Cardiac septum (tissue), 1 donor: ENCODE results near the gene VWA3B. TPM values are rescaled to one million over a fixed set of nuclear protein-coding genes. Genes with fewer than 3 reads are reported as not detected.
"Not testable (repeated sequence)": the region's sequence is repeated elsewhere in the genome, so short reads cannot be mapped to it uniquely, and the experiment has no call there.

ENCODE experiments used
- DNase-seq: peaks from one replicate; pipeline ENCODE4 v3.0.0-alpha.2; 2020; ENCODE audit warnings: low spot score
- intact Hi-C: fragments of 100-400 bp; cut with DNase I; formaldehyde crosslinking; loops from one replicate; pipeline ENCODE4 v1.14.0; 2022
- total RNA-seq: library from RNA; stranded (reverse); fragmentation: NEBNext Ultra II Directional; extraction: Animal tissue kit (Norgen Biotek cat#: 25700); gene quantifications from one replicate; pipeline ENCODE4 v1.2.1, GENCODE V29; 2021
- donor health status: DM: no; HTN: no; CAD: no.

Gene VWA3B
- total RNA-seq, 1 donor from 2014 or later, result 0.51 TPM

DNA sequence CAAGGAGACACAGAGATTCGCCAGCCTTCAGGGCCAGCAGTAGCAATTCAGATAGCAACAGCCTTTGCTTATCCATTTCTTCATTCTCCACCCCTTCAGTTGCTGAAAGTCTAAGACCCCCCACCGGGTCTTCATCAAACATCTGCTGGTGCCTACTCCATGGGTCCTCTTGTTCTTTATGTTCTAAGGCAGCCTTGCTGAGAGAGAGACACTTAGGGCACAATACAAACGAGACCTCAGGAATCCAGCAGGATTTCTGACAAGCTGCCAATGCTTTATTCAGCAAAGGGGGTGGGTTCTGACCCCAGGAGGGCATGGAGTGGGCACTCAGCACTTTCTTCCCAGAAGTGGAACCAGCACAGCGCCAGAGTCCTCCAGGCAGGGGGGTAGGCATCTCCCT is 223.0 kb downstream of the VWA3B start:
- DNase-seq, result no peak
- intact Hi-C loops, result no loop called here

- no peak for DNase-seq
- intact Hi-C loops, result no loop called here
Observed at GRCh38 chr2:98311090-98311489, 224.1 kb downstream of the VWA3B start.

DNA sequence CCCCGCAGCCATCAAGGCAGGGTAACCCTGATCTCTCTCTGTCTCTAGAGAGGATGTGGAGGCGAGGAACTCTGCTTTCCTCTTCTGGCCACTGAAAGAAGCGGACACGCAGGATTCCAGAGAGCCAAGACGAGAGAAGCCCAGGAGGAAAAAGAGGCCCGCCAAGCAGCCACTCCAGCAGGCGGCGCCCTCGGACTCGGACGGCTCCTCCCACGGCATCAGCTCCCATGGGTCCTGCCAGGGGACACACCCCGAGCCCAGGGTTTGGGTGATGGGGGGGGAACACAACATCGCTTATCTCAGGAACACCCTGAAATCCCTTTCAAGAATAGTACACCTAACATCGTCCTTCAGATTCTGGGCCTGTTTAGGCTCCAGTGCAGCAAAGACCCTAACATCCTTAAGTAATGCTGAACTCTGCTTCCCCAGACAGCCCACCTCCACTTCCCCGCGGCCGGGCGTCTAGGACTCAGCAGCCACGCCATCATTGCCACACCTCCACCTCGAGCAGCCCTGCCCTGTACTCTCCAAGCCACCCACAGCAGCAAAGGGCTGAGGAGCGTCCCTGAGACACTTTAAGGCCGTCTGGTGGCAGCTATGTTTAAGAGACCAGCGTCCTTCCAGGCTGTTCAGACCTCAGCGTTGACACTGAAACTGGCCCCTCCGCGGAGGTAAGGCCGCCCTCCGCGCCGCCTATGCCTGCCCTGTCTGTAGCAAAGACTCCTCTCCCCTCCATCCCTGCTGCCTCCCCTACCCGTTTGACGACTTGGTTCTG is 225.0 kb downstream of the VWA3B start:
- intact Hi-C loops, result no loop called here
- no peak for DNase-seq

- intact Hi-C loops, result no loop called here
- no peak for DNase-seq
Observed at GRCh38 chr2:98313492-98314250, 226.7 kb downstream of the VWA3B start.

GRCh38 chr2:98314251-98314650 is 227.3 kb downstream of the VWA3B start:
- DNase-seq, result no peak
- intact Hi-C loops, result no loop called here

- DNase-seq, result no peak
- intact Hi-C loops, result no loop called here
Observed at GRCh38 chr2:98315957-98316356, 229.0 kb downstream of the VWA3B start.

GRCh38 chr2:98317214-98317613 is 230.2 kb downstream of the VWA3B start:
- DNase-seq, result no peak
- intact Hi-C loops, result no loop called here

GRCh38 chr2:98320171-98320570 is 233.2 kb downstream of the VWA3B start:
- intact Hi-C loops, DNase-seq: not testable (repeated sequence)

DNA sequence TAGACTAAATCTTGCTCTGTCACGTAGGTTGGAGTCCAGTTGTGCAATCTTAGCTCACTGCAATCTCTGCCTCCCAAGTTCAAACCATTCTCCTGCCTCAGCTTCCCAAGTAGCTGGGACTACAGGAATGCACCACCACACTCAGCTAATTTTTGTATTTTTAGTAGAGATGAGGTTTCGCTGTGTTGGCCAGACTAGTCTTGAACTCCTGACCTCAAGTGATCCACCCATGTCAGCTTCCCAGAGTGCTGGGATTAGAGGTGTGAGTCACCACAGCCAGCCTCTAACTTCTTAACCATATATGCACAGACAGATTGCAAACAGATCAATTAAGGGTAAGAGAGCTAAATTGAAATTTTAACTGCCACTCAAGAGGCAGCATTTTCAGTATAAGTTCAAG is 237.2 kb downstream of the VWA3B start:
- intact Hi-C loops, result no loop called here
- DNase-seq, result no peak

GRCh38 chr2:98327776-98328175 is 240.8 kb downstream of the VWA3B start:
- DNase-seq, result no peak
- intact Hi-C loops, result no loop called here

- DNase-seq, result no peak
- intact Hi-C loops, result no loop called here
Observed at GRCh38 chr2:98329549-98329948, 242.6 kb downstream of the VWA3B start.

DNA sequence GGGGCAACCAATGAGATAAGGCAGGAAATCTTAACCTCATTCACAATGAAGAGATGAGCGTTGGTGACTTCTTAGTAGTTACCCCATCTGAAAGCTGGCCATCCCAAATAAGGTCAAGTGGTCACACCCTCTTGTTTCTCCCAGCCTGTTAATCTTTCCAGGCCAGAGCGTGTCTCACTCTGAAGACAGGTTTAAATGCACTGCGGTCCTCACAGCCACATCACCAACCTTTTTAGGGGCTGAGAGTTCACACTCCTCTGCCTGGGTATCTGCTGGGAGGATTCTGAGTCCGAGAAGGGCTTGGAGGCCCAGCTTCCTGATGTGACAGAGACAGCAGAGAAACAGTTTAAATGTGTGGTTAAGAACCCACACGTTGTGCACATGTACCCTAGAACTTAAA is 246.0 kb downstream of the VWA3B start:
- no peak for DNase-seq
- intact Hi-C loops, result no loop called here

DNA sequence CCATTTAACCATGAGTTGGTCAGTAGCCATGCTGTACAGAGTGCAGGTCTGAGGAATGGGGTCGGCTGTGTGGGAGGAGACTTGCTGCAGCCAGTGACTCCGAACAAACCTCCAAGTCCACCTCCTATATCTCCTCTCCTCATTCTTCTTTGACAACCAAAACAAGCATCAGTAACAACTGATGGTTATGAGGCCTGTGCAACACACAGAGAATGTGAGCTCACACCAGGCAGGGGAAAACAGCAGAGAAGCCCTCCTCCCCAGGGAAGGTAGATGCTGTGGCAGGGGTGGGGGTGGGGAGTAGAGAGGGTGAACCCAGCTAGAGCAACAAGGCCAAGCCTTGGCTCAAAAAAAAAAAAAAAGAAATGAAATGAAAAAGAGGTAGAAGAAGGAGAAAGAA is 247.0 kb downstream of the VWA3B start:
- intact Hi-C loops, result no loop called here
- no peak for DNase-seq

GRCh38 chr2:98334439-98335078 is 247.6 kb downstream of the VWA3B start:
- DNase-seq, result no peak
- intact Hi-C loops, result no loop called here

- no peak for DNase-seq
- intact Hi-C loops, result no loop called here
Observed at GRCh38 chr2:98335271-98335670, 248.3 kb downstream of the VWA3B start.

DNA sequence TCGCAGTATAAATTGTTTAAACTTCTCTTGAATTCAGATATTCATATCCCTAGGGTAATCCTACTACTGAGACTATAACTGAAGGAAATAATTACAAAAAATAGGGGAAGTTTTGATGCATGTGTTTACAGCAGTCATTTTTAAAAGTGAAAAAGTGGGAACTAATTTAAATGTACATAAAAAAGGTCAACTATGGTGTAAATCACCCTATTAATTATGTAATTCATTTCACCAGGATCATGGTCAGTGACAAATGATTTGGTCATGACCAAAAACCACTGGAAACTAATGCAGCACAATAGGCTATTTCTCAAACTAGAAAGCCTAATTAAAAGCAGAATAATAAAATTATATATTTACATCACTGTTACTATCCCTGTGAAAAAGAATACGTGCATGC is 254.3 kb downstream of the VWA3B start:
- intact Hi-C loops, result no loop called here
- no peak for DNase-seq

GRCh38 chr2:98343285-98343684 is 256.3 kb downstream of the VWA3B start:
- intact Hi-C loops, result no loop called here
- DNase-seq, result no peak

DNA sequence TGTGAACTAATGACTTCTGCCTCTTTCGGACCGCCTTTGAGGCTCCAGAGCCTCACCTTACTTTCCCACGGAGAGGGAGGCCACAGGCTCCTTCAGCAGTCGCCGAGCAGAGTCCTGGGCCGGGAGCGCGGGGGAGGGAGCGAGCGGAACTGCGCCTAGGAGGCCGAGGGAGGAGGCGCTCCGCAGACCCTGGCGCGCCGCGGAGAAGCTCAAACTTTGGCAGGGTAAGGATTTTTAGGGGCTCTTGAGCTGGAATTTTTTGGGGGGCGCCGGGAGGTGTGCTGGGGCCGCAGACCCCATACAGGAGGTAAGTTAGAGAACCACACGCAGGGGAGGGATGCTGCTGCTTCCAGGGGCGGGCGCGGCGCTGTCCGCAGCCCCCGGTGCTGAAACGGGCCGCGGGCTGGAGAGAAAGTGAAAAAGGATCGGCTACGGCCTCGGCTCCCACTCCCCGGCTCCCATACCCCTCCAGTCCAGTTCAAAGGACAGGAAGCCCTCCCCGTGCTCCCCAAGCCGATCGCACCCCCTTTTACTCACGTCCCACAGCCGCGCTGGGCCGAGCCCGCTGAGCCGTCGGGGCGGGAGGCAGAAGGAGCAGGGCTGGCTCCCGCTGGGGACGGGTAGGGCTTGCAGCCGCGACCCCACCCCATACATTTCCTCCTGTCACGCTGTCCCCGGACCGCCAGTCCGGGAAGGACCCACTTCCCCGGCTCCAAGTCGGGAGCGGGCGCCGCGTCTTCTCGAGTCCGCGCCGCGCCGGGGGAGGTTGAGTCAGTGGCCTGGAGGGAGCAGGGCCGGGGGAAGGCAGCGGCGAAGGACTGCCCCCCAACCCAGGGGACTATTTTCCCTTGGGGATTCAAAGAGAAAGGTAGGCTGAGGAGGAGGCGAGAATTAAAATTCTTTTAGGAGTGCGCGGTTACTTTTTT is 259.6 kb downstream of the VWA3B start, which contains the start of gene CNGA3:
CNGA3 (plus strand) TSS at position 146 of the 926 bp plus-strand sequence. CDS start 23,520 bp downstream, outside the sequence.
- DNase-seq, result no peak
- intact Hi-C loops, result no loop called here

- intact Hi-C loops, result no loop called here
- DNase-seq, result no peak
Observed at GRCh38 chr2:98347298-98348065, 260.5 kb downstream of the VWA3B start.
